A673 (cell line): ENCODE measurements around the gene CBLC. TPM values are rescaled to one million over a fixed set of nuclear protein-coding genes. Genes with fewer than 3 reads are reported as not detected.

ENCODE experiments used
- BruUV-seq: library from RNA; stranded (reverse); fragments of 400-500 nt; replicated peaks from 2 replicates; lab custom pipeline; 2021; lab: Mats Ljungman, UMichigan
- CTCF ChIA-PET: fragments of 300-600 bp; sonication (Branson Sonifier 250); formaldehyde crosslinking; loops from one replicate; lab custom pipeline; 2022; ENCODE audit warnings: antibody characterized with exemption; lab: Charles Lee
- POLR2A ChIA-PET: fragments of 300-600 bp; sonication (Branson Sonifier 250); formaldehyde crosslinking; loops from one replicate; lab custom pipeline; 2022; ENCODE audit warnings: antibody characterized with exemption; ENCODE audit not compliant: low non-redundant PET; lab: Charles Lee
- DNase-seq: peaks from one replicate; pipeline ENCODE4 v3.0.0-alpha.2; 2015; ENCODE audit warnings: low spot score
- H3K27ac ChIP-seq: fragments of 200-600 bp; sonication (generic); 2 replicates; pipeline ENCODE4 v1.5.1; 2016; ENCODE audit warnings: mixed run types, low read depth, mild to moderate bottlenecking, mixed read lengths, antibody characterized with exemption, low read length; ENCODE audit not compliant: poor library complexity, severe bottlenecking
- H3K27me3 ChIP-seq: fragments of 200-600 bp; sonication (generic); replicated peaks from 2 replicates; pipeline ENCODE4 v1.6.1; 2017; ENCODE audit warnings: mixed run types, low read depth, mild to moderate bottlenecking, mixed read lengths, antibody characterized with exemption, low read length; ENCODE audit not compliant: insufficient read depth, poor library complexity
- H3K36me3 ChIP-seq: fragments of 200-600 bp; sonication (generic); 2 replicates; pipeline ENCODE4 v1.6.1; 2016; ENCODE audit warnings: mixed run types, mild to moderate bottlenecking, mixed read lengths, antibody characterized with exemption, low read length; ENCODE audit not compliant: insufficient read depth, poor library complexity, severe bottlenecking
- H3K4me1 ChIP-seq: fragments of 200-600 bp; sonication (generic); 2 replicates; pipeline ENCODE4 v1.6.1; 2017; ENCODE audit warnings: mixed run types, mild to moderate bottlenecking, mixed read lengths, antibody characterized with exemption, low read length; ENCODE audit not compliant: insufficient read depth, poor library complexity, severe bottlenecking
- H3K4me3 ChIP-seq: fragments of 200-600 bp; sonication (generic); 2 replicates; pipeline ENCODE4 v1.5.1; 2016; ENCODE audit warnings: low read depth, mixed run types, mild to moderate bottlenecking, mixed read lengths, low read length; ENCODE audit not compliant: poor library complexity, severe bottlenecking
- H3K9me3 ChIP-seq: fragments of 200-600 bp; sonication (generic); 2 replicates; pipeline ENCODE4 v1.6.1; 2016; ENCODE audit warnings: mixed run types, low read depth, mild to moderate bottlenecking, mixed read lengths, antibody characterized with exemption, low read length; ENCODE audit not compliant: poor library complexity, severe bottlenecking
- CTCF ChIP-seq: fragments of 300-800, 200-600 bp; sonication (generic); conservative IDR thresholded peaks from 2 replicates; pipeline ENCODE4 v1.5.1; 2017; ENCODE audit warnings: low read depth, mild to moderate bottlenecking, antibody characterized with exemption, low read length, moderate library complexity, mixed read lengths
- EZH2 ChIP-seq: fragments of 200-600 bp; sonication (generic); IDR thresholded peaks from 2 replicates; pipeline ENCODE4 v1.6.1; 2017; ENCODE audit warnings: borderline replicate concordance, low read depth, mild to moderate bottlenecking, mixed read lengths, antibody characterized with exemption, low read length; ENCODE audit not compliant: poor library complexity, severe bottlenecking
- intact Hi-C: fragments of 100-400 bp; cut with micrococcal nuclease; formaldehyde crosslinking; loops from one replicate; pipeline ENCODE4 v1.10.0; 2022; ENCODE audit not compliant: unreplicated experiment
- total RNA-seq: library from RNA; stranded (reverse); gene quantifications from 2 replicates; pipeline ENCODE4 v1.2.3, GENCODE V29; 2021

Gene CBLC
- total RNA-seq, 1 experiment from 2014 or later: not detected

- no peaks in the 10 kb centered on the region for H3K4me1 ChIP-seq
- H3K36me3 ChIP-seq: no peaks in the 10 kb centered on the region
- DNase-seq: no peak
- H3K4me3 ChIP-seq: no peak overlapping the region
- no peaks in the 10 kb centered on the region for H3K9me3 ChIP-seq
- BruUV-seq: no TSS peak
- TF ChIP-seq CTCF (no peak), EZH2 (no peak)
- H3K27me3 ChIP-seq: no peaks in the 10 kb centered on the region
- ChIA-PET CTCF (interaction anchor here (1.5 kb wide), 1 partner anchor 195 kb away, joined by 3 read pairs; no protein-coding TSS in a partner anchor), POLR2A (no interaction called here)
- intact Hi-C loops: no loop called here
- H3K27ac ChIP-seq: no peak overlapping the region
These were observed 12.4 kb upstream of the CBLC start for GRCh38 chr19:44765033-44765948.

- Histone ChIP-seq H3K4me1 (no peaks in the 10 kb centered on the region), H3K4me3 (no peak overlapping the region), H3K27me3 (no peaks in the 10 kb centered on the region), H3K36me3 (no peaks in the 10 kb centered on the region), H3K9me3 (no peaks in the 10 kb centered on the region), H3K27ac (no peak overlapping the region)
- POLR2A ChIA-PET: no interaction called here
- intact Hi-C loops: no loop called here
- no TSS peak for BruUV-seq
- DNase-seq: no peak
- TF ChIP-seq CTCF (no peak), EZH2 (no peak)
- CTCF ChIA-PET: interaction anchor here (0.8 to 1.5 kb wide), 2 partner anchors 42 to 195 kb away, joined by 3 to 10 read pairs; no protein-coding TSS in a partner anchor
These were observed 11.7 kb upstream of the CBLC start for GRCh38 chr19:44765949-44766335.

DNA sequence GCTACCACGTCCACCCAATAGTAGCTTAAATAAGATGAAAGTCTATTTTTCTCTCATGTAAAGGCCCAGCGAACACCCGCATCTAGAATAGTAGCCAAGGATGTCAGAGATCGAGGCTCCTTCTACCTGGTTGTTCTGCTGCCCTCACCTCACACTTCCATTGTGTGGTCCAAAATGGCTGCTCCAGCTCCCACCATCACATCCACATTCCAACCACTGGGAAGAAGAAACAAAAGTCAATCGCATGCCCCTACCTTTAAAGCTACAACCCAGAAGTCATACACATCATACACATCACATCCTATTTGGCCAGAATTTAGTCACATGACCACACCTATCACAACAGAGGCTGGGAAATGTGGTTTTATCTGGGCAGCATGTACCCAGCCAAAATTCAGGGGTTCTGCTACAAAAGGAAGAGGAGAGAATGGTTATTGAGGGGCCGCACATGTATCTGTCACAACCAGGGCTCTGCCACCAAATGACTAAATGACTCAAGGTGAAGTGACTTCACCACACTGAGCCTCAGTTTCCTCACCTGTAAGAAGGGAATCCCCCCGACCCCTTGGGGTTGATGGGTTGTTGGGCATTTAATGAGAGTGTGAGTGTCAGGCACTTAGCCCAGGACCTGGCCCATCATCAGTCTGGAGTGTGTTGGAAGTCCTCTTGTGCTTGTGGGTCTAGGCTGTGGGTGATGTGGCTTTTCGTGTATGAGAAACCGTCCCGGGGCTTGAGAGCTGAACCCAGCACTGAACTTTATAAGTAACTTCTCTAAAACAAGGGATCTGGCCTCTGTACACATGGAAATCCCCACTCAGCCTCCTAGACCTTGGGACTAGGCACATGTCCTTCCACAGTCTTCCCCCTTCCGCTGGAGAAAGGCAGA, 10.2 kb upstream of the CBLC start:
- POLR2A ChIA-PET: no interaction called here

More for the DNA sequence above, 10.2 kb upstream of the CBLC start:
- Histone ChIP-seq H3K27me3 (no peaks in the 10 kb centered on the region), H3K36me3 (no peaks in the 10 kb centered on the region), H3K4me3 (no peak overlapping the region), H3K9me3 (no peaks in the 10 kb centered on the region), H3K4me1 (no peaks in the 10 kb centered on the region), H3K27ac (no peak overlapping the region)
- intact Hi-C loops: no loop called here
- CTCF ChIA-PET: no interaction called here
- TF ChIP-seq CTCF: no peak
- TF ChIP-seq EZH2: no peak
- no peak for DNase-seq
- BruUV-seq: no TSS peak
